Measurements from ENCODE around the gene HCAR3. TPM values are rescaled to one million over a fixed set of nuclear protein-coding genes. Genes with fewer than 3 reads are reported as not detected.

Gene HCAR3
- total RNA-seq, 2 donors from 2014 or later = 0.23 to 0.40 TPM

DNA sequence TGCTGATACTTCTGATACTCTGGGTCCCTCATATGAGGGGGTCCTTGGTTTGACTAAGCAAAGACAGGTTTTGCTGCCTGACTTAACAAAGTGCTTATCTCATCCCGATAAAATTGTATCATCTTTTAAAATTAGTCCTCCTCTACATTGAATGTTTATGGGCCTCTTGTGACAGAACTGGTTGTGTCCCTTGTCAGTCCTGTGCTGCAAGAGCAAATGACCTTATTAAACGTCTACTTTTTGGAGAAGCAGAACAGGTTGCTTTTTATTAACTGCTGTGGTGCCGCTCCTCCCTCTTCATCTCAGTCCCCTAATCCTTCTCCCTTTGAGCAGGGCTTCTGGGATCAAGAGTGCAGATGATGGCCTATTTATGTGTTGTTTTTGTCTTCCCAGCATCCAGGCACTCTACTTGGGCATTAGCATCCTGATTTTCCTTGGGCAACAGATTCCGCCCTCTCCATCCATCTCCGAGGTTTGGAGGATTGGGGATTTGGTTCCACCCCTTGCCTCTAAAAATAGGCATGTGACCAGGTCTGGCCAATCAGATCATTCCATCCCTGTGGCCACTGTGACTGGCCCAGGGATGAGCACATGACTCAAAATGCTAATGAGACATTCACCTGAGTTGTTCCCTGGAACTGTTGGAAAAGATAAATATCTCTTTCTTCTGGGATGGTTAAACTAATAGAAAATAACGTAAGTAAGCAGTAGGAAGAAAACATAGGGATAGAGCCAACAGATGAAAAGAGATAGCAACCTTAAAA lies 33.1 kb upstream of the HCAR3 start:
- Histone ChIP-seq H3K36me3 (no peaks in the 10 kb centered on the region), H3K4me3 (no peak overlapping the region), H3K27me3 (replicated peaks; ENCODE audit: insufficient read depth) (no peaks in the 10 kb centered on the region), H3K4me1 (replicated peaks) (peaks cover 4% of the 10 kb centered on the region), H3K9me3 (no peaks in the 10 kb centered on the region), H3K27ac (peak overlapping the region; percentile 79 to 85)
- peak; percentile 68 for DNase-seq (ENCODE audit: low spot score)
- intact Hi-C loops (cut with DNase I) = loop anchor here (5.0 kb wide), 1 partner anchor 112 kb away; no protein-coding TSS in a partner anchor
- WGBS = 40% methylated on average over 6 of the region's 6 CpGs
- TF ChIP-seq, protein P1, sequence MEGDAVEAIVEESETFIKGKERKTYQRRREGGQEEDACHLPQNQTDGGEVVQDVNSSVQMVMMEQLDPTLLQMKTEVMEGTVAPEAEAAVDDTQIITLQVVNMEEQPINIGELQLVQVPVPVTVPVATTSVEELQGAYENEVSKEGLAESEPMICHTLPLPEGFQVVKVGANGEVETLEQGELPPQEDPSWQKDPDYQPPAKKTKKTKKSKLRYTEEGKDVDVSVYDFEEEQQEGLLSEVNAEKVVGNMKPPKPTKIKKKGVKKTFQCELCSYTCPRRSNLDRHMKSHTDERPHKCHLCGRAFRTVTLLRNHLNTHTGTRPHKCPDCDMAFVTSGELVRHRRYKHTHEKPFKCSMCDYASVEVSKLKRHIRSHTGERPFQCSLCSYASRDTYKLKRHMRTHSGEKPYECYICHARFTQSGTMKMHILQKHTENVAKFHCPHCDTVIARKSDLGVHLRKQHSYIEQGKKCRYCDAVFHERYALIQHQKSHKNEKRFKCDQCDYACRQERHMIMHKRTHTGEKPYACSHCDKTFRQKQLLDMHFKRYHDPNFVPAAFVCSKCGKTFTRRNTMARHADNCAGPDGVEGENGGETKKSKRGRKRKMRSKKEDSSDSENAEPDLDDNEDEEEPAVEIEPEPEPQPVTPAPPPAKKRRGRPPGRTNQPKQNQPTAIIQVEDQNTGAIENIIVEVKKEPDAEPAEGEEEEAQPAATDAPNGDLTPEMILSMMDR (IDR thresholded peaks at IDR 0.05) = no peak
- peak; percentile 79 for TF ChIP-seq POLR2AphosphoS5 (IDR thresholded peaks at IDR 0.05)
- TF ChIP-seq POLR2A (IDR thresholded peaks at IDR 0.05) = no peak

DNA sequence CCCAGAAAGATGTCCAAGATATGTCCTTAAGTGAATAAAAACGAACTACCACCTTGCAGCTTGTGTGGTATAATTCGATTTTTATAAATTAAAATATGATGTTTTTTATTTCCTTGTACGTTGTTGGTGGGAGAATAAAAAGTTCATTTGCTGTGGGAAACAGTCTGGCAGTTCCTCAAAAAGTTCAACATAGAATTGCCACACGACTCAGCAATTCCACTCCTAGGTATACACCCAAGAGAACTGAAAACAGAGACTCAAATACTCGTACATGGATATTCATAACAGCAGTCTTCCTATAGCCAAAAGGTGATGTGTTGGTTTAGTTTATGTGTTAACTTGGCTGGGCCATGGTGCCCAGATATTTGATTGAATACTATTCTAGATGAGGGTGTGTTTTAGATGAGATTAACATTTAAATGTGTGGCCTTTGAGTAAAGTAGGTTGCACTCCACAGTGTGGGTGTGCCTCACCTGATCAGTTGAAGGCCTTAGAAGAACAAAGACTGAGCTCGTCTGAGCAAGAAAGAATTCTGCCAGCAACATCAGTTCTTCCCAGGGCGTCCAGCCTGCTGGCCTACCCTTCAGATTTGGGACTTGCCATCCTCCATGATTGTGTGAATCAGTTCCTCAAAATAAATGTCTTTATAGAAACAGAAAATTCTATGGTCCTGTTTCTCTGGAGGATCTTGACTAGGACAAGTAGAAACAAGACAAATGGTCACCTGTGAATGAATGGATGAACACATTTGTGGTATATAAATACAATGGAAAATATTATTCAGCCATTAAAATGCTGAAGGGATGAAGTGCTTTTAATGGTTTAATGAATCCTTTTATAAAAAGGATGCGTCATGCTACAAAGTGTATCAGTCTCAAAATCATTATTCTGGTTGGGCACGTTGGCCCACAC lies 30.9 kb upstream of the HCAR3 start:
- 83% methylated on average over 9 of the region's 9 CpGs for WGBS

DNA sequence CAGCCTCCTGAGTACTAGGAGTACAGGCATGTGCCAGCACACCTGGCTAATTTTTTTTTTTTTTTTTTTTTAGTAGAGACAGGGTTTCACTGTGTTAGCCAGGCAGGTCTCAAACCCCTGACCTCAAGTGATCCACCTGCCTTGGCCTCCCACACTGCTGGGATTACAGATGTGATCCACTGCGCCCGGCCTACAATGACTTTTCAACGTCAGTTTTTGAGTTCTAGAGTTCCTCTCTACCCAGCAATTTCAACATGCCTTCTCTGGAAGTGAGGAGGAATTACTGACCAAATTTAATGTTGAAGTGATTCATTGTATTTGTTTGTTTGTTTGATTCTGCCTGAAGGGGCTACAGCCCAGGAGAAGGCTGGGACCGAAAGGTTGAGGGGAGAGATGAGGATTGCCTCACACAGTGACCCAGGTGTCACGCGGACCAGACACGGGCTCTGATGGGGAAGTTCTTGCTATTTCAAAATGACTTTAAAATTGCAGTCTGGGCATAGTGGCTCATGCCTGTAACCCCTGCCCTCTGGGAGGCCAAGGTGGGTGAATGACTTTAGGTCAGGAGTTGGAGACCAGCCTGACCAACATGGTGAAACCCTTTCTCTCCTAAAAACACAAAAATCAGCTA lies 27.4 kb upstream of the HCAR3 start:
- Histone ChIP-seq H3K27me3 (replicated peaks; ENCODE audit: insufficient read depth) (no peaks in the 10 kb centered on the region), H3K36me3 (no peaks in the 10 kb centered on the region), H3K27ac (no peak overlapping the region), H3K9me3 (no peaks in the 10 kb centered on the region), H3K4me3 (no peak overlapping the region), H3K4me1 (replicated peaks) (no peaks in the 10 kb centered on the region)
- 89% methylated on average over 7 of the region's 7 CpGs for WGBS
- intact Hi-C loops (cut with DNase I) = no loop called here
- TF ChIP-seq, protein P1 (IDR thresholded peaks at IDR 0.05) = no peak
- TF ChIP-seq POLR2AphosphoS5 (IDR thresholded peaks at IDR 0.05) = no peak
- no peak for TF ChIP-seq POLR2A (IDR thresholded peaks at IDR 0.05)
- DNase-seq (ENCODE audit: low spot score) = no peak

More for the DNA sequence above, 30.9 kb upstream of the HCAR3 start:
- Histone ChIP-seq H3K36me3 (no peaks in the 10 kb centered on the region), H3K4me1 (replicated peaks) (no peaks in the 10 kb centered on the region), H3K9me3 (no peaks in the 10 kb centered on the region), H3K27me3 (replicated peaks; ENCODE audit: insufficient read depth) (no peaks in the 10 kb centered on the region), H3K4me3 (no peak overlapping the region), H3K27ac (no peak overlapping the region)
- DNase-seq (ENCODE audit: low spot score) = no peak
- intact Hi-C loops (cut with DNase I) = no loop called here
- no peak for TF ChIP-seq POLR2A (IDR thresholded peaks at IDR 0.05)
- TF ChIP-seq, protein P1 (IDR thresholded peaks at IDR 0.05) = no peak
- TF ChIP-seq POLR2AphosphoS5 (IDR thresholded peaks at IDR 0.05) = no peak

DNA sequence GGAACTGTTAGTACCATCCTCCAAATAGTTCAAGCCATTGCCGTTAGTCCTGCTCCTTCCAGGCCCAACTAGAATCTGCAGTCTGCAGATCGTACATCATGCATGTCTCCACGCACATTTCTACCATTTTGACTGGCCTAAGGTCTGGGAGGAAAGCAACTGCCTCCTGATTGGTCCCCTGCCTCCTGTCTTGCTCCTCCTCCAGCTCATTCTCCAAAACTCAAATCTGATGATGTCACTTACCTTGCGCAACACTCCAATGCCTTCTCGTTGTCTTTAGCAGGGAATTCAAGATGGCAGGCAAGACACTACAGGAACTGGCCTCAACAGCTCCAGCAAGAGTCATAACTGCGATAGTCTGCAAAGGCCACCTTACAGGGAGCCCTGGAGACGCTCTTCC lies 23.7 kb upstream of the HCAR3 start:
- H3K9me3 ChIP-seq = no peaks in the 10 kb centered on the region
- intact Hi-C loops (cut with DNase I) = no loop called here
- WGBS = 94% methylated on average over 7 of the region's 7 CpGs
- no peak overlapping the region for H3K27ac ChIP-seq
- no peaks in the 10 kb centered on the region for H3K27me3 ChIP-seq (replicated peaks; ENCODE audit: insufficient read depth)
- H3K4me3 ChIP-seq = no peak overlapping the region
- H3K36me3 ChIP-seq = no peaks in the 10 kb centered on the region
- no peak for DNase-seq (ENCODE audit: low spot score)
- H3K4me1 ChIP-seq (replicated peaks) = no peaks in the 10 kb centered on the region
- TF ChIP-seq, protein P1 (IDR thresholded peaks at IDR 0.05) = no peak
- TF ChIP-seq POLR2A (IDR thresholded peaks at IDR 0.05) = no peak
- no peak for TF ChIP-seq POLR2AphosphoS5 (IDR thresholded peaks at IDR 0.05)
